ENCODE results near the gene FAM222A. TPM values are rescaled to one million over a fixed set of nuclear protein-coding genes. Genes with fewer than 3 reads are reported as not detected.

FAM222A gene
- total and polyA plus RNA-seq, 2 of the 8 experiments (the other 6 are each of a cell fraction or from before 2014, with no cell fraction given): 0.94 to 1.1 TPM

DNA sequence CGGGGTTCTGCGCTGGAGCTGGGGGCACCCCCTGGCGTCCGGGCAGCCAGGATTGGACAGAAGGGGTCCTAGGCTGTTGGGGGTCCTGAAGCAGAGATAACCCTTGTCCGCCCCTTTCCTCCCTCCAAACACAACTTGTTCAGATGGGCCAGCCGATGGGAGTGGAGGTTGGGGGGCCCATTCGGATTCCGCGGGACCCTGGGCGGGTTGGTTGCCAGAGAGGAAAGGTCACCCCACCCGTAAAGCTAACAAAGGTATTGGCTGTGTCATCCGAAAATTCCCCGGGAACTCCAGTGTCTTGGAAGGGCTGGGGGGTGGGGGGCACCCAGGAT, 1.3 kb downstream of the FAM222A start:
- Histone ChIP-seq H3K79me1 (ENCODE audit: low read depth, low read length) (no peaks in the 10 kb centered on the region), H2BK5ac (ENCODE audit: low read depth, low read length) (no peak overlapping the region), H4K91ac (replicated peaks; ENCODE audit: insufficient read length, low read length) (no peak overlapping the region), H3K79me2 (ENCODE audit: control insufficient read depth in 1 of 2, insufficient read depth in 2 of 2, low read length in 2 of 2) (no peaks in the 10 kb centered on the region), H3K18ac (ENCODE audit: extremely low read depth, low read length) (no peak overlapping the region; the same call in 1 of the 2 replicates), H3K27ac (ENCODE audit: low read depth, low read length) (no peak overlapping the region), H3K9me3 (ENCODE audit: insufficient read depth in 2 of 2, low read depth in 1 of 2, low read length in 1 of 2) (no peaks in the 10 kb centered on the region), H3K56ac (replicated peaks; ENCODE audit: insufficient read length, low read depth, low read length) (no peak overlapping the region), H3K23ac (ENCODE audit: insufficient read length) (no peak overlapping the region), H3K4me2 (ENCODE audit: insufficient read depth in 1 of 2, low read depth in 2 of 2, low read length in 2 of 2) (peak overlapping the region; percentile 56 to 77), H2BK15ac (ENCODE audit: low read length) (no peak overlapping the region), H3K9ac (replicated peaks in 1 of 4; ENCODE audit: extremely low read depth in 1 of 4, low read depth in 3 of 4, low read length in 3 of 4) (no peak overlapping the region), H4K20me1 (replicated peaks in 1 of 2; ENCODE audit: control insufficient read depth in 1 of 2, insufficient read depth in 2 of 2, low read length in 2 of 2) (peaks cover 2 to 10% of the 10 kb centered on the region in 2 experiments), H2BK120ac (replicated peaks; ENCODE audit: low read depth, low read length) (no peak overlapping the region), H2AFZ (ENCODE audit: low read length) (no peak overlapping the region; the same call in 1 of the 2 replicates), H3K4me1 (replicated peaks in 1 of 4; ENCODE audit: control insufficient read depth in 3 of 4, insufficient read depth in 4 of 4, low read length in 3 of 4) (peaks cover 6 to 34% (median 20%) of the 10 kb centered on the region in 4 experiments), H3K14ac (ENCODE audit: insufficient read length) (no peak overlapping the region), H3K4ac (replicated peaks; ENCODE audit: insufficient read length, low read depth, low read length) (no peak overlapping the region), H2BK12ac (ENCODE audit: low read depth, low read length) (0 out of 2 replicates have a peak overlapping the region, but pooled peaks have one; percentile 55), H2BK20ac (ENCODE audit: low read length) (peak overlapping the region; percentile 61; the same call in 1 of the 2 replicates), H4K8ac (ENCODE audit: extremely low read depth, insufficient read depth, low read length) (peak overlapping the region; percentile 83), H3K4me3 (ENCODE audit: extremely low read depth in 1 of 4, insufficient read depth in 2 of 4, low read depth in 3 of 4, low read length in 4 of 4) (peak overlapping the region; percentile 17 to 67 (median 38); a peak in 6 of 8 replicates), H3K27me3 (replicated peaks in 1 of 4; ENCODE audit: control insufficient read depth in 3 of 4, extremely low read depth in 1 of 4, insufficient read depth in 3 of 4, low read length in 3 of 4) (peaks cover 4 to 56% (median 50%) of the 10 kb centered on the region in 4 experiments), H3K36me3 (ENCODE audit: control insufficient read depth in 2 of 4, insufficient read depth in 4 of 4, low read length in 3 of 4) (no peaks in the 10 kb centered on the region), H4K5ac (ENCODE audit: insufficient read length, low read depth, low read length) (no peak overlapping the region), H3K23me2 (ENCODE audit: low read depth, low read length) (peaks cover 10% of the 10 kb centered on the region; the same call in 1 of the 2 replicates), H2AK5ac (ENCODE audit: low read depth, low read length) (no peak overlapping the region)
- WGBS, 2 experiments (ENCODE audit: extremely low coverage in 1 of 2, insufficient coverage in 1 of 2, insufficient read length in 1 of 2, insufficient replicate concordance in 2 of 2, low coverage in 1 of 2, low lambda C conversion rate in 2 of 2, missing lambda C conversion rate in 1 of 2): 34% methylated on average over 13 of the region's 13 CpGs; no CpG with 5 or more reads in 1 of the 2 experiments
- DNase-seq (ENCODE audit: low read depth in 1 of 2, low spot score in 2 of 2): no peak
- ChIA-PET POLR2A (ENCODE audit: partially characterized antibody) (interaction anchor here (0.9 to 1.4 kb wide), 7 partner anchors 9 to 117 kb away, joined by 3 to 9 read pairs (median 3); no protein-coding TSS in a partner anchor), CTCF (ENCODE audit: partially characterized antibody) (interaction anchor here (0.7 to 7.4 kb wide), 13 partner anchors 12 to 191 kb away, joined by 3 to 64 read pairs (median 4); no protein-coding TSS in a partner anchor)
- FAIRE-seq: no peak
- TF ChIP-seq, protein P1, sequence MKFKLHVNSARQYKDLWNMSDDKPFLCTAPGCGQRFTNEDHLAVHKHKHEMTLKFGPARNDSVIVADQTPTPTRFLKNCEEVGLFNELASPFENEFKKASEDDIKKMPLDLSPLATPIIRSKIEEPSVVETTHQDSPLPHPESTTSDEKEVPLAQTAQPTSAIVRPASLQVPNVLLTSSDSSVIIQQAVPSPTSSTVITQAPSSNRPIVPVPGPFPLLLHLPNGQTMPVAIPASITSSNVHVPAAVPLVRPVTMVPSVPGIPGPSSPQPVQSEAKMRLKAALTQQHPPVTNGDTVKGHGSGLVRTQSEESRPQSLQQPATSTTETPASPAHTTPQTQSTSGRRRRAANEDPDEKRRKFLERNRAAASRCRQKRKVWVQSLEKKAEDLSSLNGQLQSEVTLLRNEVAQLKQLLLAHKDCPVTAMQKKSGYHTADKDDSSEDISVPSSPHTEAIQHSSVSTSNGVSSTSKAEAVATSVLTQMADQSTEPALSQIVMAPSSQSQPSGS (IDR thresholded peaks at IDR 0.05; ENCODE audit: low read length): no peak
- no peak for TF ChIP-seq NRF1 (IDR thresholded peaks at IDR 0.05; ENCODE audit: low read depth, low read length)
- TF ChIP-seq KDM1A (IDR thresholded peaks at IDR 0.05; ENCODE audit: borderline replicate concordance, low read length): no peak
- no peak for TF ChIP-seq PHF8 (conservative IDR thresholded peaks at IDR 0.05; ENCODE audit: low read depth, low read length)
- TF ChIP-seq RAD21 (IDR thresholded peaks at IDR 0.05 in 1 of 2, conservative IDR thresholded peaks at IDR 0.05 in 1 of 2; ENCODE audit: low read depth in 2 of 2, low read length in 2 of 2): no peak
- no peak for TF ChIP-seq CHD2 (IDR thresholded peaks at IDR 0.05; ENCODE audit: low read length)
- no peak for TF ChIP-seq SP4 (IDR thresholded peaks at IDR 0.05; ENCODE audit: low read length)
- no peak for TF ChIP-seq GTF2F1 (IDR thresholded peaks at IDR 0.05; ENCODE audit: borderline replicate concordance, low read depth, low read length)
- TF ChIP-seq, protein P2, sequence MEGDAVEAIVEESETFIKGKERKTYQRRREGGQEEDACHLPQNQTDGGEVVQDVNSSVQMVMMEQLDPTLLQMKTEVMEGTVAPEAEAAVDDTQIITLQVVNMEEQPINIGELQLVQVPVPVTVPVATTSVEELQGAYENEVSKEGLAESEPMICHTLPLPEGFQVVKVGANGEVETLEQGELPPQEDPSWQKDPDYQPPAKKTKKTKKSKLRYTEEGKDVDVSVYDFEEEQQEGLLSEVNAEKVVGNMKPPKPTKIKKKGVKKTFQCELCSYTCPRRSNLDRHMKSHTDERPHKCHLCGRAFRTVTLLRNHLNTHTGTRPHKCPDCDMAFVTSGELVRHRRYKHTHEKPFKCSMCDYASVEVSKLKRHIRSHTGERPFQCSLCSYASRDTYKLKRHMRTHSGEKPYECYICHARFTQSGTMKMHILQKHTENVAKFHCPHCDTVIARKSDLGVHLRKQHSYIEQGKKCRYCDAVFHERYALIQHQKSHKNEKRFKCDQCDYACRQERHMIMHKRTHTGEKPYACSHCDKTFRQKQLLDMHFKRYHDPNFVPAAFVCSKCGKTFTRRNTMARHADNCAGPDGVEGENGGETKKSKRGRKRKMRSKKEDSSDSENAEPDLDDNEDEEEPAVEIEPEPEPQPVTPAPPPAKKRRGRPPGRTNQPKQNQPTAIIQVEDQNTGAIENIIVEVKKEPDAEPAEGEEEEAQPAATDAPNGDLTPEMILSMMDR (IDR thresholded peaks at IDR 0.05; ENCODE audit: control extremely low read depth in 1 of 3, insufficient read depth in 1 of 3, low read depth in 1 of 3, low read length in 3 of 3): no peak
